GM18499 (cell line): ENCODE measurements around the gene CCL14.
"Not testable (repeated sequence)": the region's sequence is repeated elsewhere in the genome, so short reads cannot be mapped to it uniquely, and the experiment has no call there.

Source experiments
- ATAC-seq: cut with Tn5 transposase; IDR thresholded peaks from one replicate; pipeline ENCODE4 v1.9.1; 2021; ENCODE audit warnings: moderate number of reproducible peaks; ENCODE audit not compliant: insufficient read depth, unreplicated experiment

The CCL14 gene

GRCh38 chr17:35947156-35947585, 39.4 kb downstream of the CCL14 start:
- no peak for ATAC-seq

DNA sequence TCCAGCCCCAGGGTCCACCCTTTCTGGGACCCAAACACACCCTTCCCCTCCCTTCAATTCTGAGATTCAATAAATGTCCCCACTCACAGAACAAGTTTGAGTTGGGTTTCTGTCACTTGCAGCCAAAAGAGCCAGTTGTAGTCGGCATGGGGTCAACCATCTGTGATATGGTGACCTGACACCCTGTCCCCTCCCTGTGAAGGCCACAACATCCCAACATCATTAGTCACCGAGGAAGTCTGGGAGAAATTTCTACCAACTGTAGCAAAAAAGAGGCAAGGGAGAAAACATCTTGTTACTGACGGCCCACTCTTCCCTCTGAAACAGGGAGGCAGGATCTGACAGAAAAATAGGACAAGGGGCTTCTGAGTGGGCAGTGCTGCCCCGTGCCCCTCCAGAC, 42.4 kb downstream of the CCL14 start:
- no peak for ATAC-seq

DNA sequence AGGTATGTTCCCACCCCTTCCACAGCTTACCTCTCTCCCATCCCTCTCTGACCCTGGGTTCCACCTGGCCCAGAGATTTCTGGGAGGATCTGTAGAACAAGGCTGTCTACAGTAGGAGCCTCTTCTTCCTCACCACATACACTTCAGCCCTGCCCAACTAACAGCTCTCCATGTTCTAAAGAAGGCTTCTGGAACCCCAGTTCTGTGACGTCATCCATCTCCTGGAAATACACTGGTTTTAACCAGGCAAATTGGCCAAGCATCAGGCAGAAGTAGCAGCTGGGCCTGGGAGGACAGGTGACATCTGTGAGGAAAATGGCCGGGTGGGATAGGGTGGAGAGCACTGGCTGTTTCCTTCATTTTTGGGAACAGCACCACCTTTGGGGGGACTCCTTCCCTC, 43.0 kb downstream of the CCL14 start, which contains the start of gene LYZL6:
Gene LYZL6, minus strand, starts transcription at position 177 of the 400 bp plus-strand sequence. CDS start 4,357 bp downstream, outside the sequence.
- ATAC-seq: no peak

DNA sequence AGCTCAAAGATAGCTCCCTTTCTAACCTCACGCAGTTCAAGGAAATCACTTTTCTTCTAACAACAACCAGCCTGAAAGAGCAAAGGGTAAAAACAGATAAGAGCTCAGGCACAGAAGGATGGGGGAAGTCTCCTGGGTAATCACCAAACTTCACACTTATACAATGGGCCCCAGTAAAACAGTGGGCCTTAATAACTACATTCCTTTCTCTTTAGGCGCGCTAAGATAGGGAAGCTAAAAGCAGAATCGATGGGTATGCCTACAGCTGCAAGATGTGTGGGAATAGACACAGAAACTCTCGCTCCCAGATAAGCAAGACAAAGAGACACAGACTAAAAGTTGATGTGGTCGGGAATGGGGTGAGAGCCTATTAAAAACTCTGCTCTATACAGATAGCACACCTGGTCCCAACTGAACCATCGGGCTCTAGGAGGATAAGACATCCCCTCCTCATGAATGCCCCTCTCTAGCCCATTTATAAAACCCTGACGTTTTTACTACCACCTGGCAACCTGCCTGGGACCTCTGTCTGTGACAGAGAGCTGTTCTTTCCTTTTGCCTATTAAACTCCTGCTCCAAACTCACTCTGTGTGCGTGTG, 43.8 kb downstream of the CCL14 start:
- no peak for ATAC-seq

DNA sequence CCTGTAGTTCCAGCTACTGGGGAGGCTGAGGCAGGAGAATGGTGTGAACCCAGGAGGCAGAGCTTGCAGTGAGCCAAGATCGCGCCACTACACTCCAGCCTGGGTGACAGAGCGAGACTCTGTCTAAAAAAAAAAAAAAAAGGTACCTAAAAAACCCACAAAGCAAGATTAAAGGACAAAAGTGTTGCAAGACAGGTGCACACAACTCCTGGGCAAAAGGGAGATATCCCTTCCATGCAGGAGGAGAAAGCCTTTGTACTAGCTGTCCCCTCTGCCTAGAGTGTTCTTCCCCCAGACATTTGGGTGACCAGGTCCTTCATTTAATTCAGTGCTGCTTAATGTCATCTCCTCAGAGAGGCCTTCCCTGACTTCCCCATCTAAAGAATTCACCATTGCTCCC, 48.0 kb downstream of the CCL14 start:
- not testable (repeated sequence) for ATAC-seq

DNA sequence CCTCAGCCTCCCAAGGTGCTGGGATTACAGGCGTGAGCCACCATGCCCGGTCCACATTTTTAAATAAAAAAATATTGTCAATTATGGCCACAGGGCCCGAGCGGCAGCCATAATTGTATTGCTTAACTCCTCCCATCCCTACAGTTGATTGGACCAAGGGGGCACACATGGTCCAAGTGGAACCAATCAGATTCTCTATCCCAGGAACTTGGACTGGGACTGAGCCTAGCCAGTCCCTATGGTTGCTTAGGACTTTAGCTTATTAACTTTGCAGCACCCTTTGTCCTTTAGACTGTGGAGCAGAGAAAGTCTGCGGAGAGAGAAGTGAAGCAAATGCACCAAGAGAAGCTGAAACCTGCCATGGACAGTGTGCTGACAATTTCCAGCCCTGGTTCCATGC, 50.5 kb downstream of the CCL14 start:
- no peak for ATAC-seq

GRCh38 chr17:35934760-35935159, 51.8 kb downstream of the CCL14 start:
- no peak for ATAC-seq
